ENCODE results near the gene ZNF649. TPM values are rescaled to one million over a fixed set of nuclear protein-coding genes. Genes with fewer than 3 reads are reported as not detected.
A peak's percentile ranks its signal among the peaks of the same experiment; 100 is the strongest.

The ZNF649 gene
- total and polyA plus RNA-seq, 7 donors: 2.9 to 6.0 (median 4.8) TPM

GRCh38 chr19:51889934-51890333 lies 14.9 kb downstream of the ZNF649 start:
- no peaks in the 10 kb centered on the region for H3K27me3 ChIP-seq (ENCODE audit: insufficient read depth in 3 of 3, low read length in 2 of 3)
- intact Hi-C loops (cut with DNase I): no loop called here
- DNase-seq: no peak
- peaks cover 35 to 56% of the 10 kb centered on the region in 2 donors for H3K36me3 ChIP-seq (ENCODE audit: insufficient read depth in 1 of 2, low read depth in 1 of 2)
- peaks cover 65% of the 10 kb centered on the region for H3K9me3 ChIP-seq
- H3K4me3 ChIP-seq: no peak overlapping the region
- H3K27ac ChIP-seq: no peak overlapping the region
- ATAC-seq: no peak
- peaks cover 6% of the 10 kb centered on the region for H3K4me1 ChIP-seq
- TF ChIP-seq CTCF (IDR thresholded peaks at IDR 0.05): no peak

DNA sequence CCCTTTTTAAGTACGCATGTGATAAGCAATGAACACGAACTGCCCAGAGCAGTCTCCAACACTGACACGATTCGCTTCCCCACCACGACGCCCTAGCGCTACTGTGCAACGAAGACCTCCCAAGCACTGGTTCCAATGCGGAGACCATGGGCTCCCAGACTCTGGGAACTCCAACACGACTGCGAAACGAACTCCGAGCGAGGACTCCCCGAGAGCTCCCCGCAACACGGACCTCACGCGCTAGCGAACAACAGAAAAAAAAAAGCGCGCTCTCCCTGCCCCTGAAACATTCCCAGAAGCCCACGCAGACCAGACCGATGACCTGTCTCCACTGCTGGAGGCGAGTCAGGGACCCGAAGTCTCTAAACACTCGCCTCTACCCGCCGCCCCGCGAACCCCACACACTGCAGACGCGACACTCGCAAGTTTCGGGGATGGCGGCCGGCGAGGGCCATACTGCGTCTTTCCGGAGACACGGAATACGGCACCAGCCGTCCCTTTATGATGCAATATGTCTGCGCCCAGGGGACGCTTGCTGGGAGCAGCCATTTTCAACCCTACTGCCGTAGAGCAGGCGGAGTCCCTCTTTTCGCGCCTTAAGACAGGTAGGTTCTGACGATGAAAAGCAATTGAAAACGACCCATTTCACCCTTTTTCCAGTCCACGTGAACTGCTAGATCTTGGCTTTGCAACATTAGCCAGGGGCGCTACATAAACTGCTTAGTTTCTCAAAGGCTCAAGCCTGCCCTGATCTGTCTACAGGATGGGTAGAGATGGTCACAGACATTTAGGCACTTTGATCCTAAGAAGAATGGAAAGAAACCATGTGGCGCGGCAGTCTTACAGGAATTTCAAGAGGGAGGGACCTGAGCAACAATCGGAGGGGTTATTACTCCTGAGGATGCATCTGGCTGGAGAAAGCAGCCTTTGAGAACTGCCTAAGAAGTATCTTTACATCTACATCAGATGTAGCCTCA lies 17.0 kb downstream of the ZNF649 start, which contains the start of gene ZNF577:
Gene ZNF577 (minus strand): TSS at position 430 of the 977 bp plus-strand sequence. CDS start 7,569 bp downstream, outside the sequence.
- peak; percentile 91 to 93 for DNase-seq
- Histone ChIP-seq H3K9me3 (peaks cover 51% of the 10 kb centered on the region), H3K27ac (peak within 1 kb of the TSS; percentile 82), H3K4me1 (peaks cover 6% of the 10 kb centered on the region), H3K4me3 (peak within 1 kb of the TSS; percentile 86), H3K36me3 (ENCODE audit: insufficient read depth in 1 of 2, low read depth in 1 of 2) (peaks cover 24 to 34% of the 10 kb centered on the region in 2 donors), H3K27me3 (ENCODE audit: insufficient read depth in 3 of 3, low read length in 2 of 3) (no peaks in the 10 kb centered on the region)
- WGBS, 3 donors: 2 to 3% (median 2%) methylated on average over 56 of the region's 56 CpGs
- no peak for TF ChIP-seq CTCF (IDR thresholded peaks at IDR 0.05)
- intact Hi-C loops (cut with DNase I): no loop called here
- peak; percentile 99 for ATAC-seq

GRCh38 chr19:51884713-51885112 lies 20.1 kb downstream of the ZNF649 start:
- DNase-seq (no peak), ATAC-seq (no peak)
- peaks cover 9 to 19% of the 10 kb centered on the region in 2 donors for H3K36me3 ChIP-seq (ENCODE audit: insufficient read depth in 1 of 2, low read depth in 1 of 2)
- peaks cover 6% of the 10 kb centered on the region for H3K4me1 ChIP-seq
- peaks cover 27% of the 10 kb centered on the region for H3K9me3 ChIP-seq
- 93 to 98% (median 97%) methylated on average over 2 of the region's 2 CpGs for WGBS, 3 donors
- no peak overlapping the region for H3K4me3 ChIP-seq
- no peak overlapping the region for H3K27ac ChIP-seq
- intact Hi-C loops (cut with DNase I): no loop called here
- no peak for TF ChIP-seq CTCF (IDR thresholded peaks at IDR 0.05)
- no peaks in the 10 kb centered on the region for H3K27me3 ChIP-seq (ENCODE audit: insufficient read depth in 3 of 3, low read length in 2 of 3)

GRCh38 chr19:51882518-51882917 lies 22.3 kb downstream of the ZNF649 start:
- DNase-seq (no peak), ATAC-seq (no peak)
- no peak overlapping the region for H3K27ac ChIP-seq
- no peak overlapping the region for H3K4me3 ChIP-seq
- intact Hi-C loops (cut with DNase I): no loop called here
- H3K36me3 ChIP-seq (ENCODE audit: insufficient read depth in 1 of 2, low read depth in 1 of 2): peaks cover 14 to 36% of the 10 kb centered on the region in 2 donors
- TF ChIP-seq CTCF (IDR thresholded peaks at IDR 0.05): no peak
- WGBS, 3 donors: 98 to 99% (median 99%) methylated on average over 3 of the region's 3 CpGs
- no peaks in the 10 kb centered on the region for H3K27me3 ChIP-seq (ENCODE audit: insufficient read depth in 3 of 3, low read length in 2 of 3)
- peaks cover 23% of the 10 kb centered on the region for H3K9me3 ChIP-seq
- peaks cover 6% of the 10 kb centered on the region for H3K4me1 ChIP-seq
